HG02840 (cell line): ENCODE measurements around the gene ACTN3.
A peak's percentile ranks its signal among the peaks of the same experiment; 100 is the strongest.
"Not testable (repeated sequence)": the region's sequence is repeated elsewhere in the genome, so short reads cannot be mapped to it uniquely, and the experiment has no call there.

Experiments
- ATAC-seq: cut with Tn5 transposase; IDR thresholded peaks from one replicate; pipeline ENCODE4 v1.9.1; 2021; ENCODE audit warnings: mild to moderate bottlenecking, moderate library complexity, moderate number of reproducible peaks; ENCODE audit not compliant: unreplicated experiment, low FRiP score

ACTN3 gene

DNA sequence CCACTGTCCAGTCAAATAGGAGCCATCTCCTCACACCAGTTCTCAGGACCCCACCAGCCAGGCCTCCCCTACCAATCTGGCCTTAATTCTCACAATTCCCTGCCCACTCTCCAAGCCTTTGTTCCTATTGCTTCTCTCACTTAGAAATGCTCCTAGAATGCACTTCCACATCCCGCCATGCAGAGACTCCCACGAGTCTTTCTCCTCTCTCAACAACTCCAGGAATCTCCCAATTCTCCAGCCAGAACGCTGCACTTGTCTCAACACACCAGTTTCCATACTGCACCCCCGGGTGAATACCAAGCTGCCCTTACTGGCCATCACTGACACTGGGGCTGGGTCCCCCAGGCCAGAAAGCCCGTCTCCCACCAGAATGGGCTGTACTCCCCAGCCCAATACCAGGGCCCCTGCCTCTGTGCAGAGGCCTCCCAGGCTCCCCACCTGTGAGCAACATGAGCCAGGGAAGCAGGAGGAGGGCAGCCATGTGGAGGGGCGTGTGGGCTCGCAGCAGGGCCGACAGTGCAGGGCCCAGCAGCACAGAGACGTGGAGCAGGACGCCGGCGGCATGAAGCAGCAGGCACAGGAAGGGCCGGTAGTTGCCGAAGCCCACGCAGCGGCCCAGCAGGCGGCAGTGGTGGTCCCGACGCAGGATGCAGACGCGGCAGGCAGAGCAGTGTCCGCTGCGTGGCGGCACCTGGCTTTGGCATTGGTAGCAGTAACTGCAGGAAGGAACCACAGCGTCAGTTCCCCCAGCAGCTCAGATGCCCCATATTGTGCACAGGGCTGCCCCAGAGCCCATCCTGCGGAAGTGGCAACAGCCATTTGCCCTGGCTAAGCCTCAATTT, 3.2 kb upstream of the ACTN3 start:
- ATAC-seq = no peak

DNA sequence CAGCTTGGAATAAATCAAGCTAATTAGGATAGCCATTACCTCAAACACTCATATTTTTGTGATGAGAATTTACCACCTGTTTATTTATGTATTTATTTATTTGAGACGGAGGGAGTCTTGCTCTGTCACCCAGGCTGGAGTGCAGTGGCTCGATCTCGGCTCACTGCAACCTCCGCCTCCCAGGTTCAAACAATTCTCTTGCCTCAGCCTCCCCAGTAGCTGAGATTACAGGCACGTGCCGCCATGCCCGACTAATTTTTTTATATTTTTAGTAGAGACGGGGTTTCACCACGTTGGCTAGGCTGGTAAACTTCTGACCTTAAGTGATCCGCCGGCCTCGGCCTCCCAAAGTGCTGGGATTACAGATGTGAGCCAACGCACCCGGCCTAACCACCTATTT, 1.8 kb upstream of the ACTN3 start:
- not testable (repeated sequence) for ATAC-seq

DNA sequence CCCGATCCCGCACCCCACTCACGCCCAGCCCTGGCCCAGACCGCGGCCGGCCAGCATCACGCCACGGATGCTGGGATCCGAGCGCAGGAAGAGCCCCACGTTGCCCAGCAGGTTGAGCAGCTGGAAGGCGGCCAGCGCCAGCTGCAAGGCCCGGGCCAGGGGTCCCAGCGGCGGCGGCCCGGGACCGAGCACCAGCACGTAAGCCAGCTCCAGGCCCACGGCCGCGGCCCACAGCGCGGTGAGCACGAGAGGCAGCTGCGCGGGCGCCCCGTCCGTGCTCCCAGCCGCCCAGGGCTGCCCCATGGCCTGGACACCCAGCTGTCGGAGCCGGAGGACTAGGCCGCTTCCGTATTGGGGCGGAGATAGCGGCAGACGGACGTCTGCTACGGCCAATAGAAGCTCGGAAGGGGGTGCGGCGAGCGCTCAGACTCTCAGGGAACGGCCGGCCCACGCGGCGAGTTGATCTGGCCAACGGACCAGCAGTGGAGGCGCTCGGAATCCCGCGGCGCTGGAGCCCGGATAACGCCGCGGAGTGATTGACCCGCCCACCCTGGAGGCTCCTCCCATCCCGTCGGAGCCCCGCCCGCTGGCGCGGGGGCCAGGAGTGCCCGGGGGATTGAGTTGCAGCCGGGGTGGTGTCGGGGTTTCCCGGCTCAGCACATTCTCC, 869 bp upstream of the ACTN3 start, which contains the start of gene ZDHHC24:
TSS of gene ZDHHC24 (minus strand) at position 348 of the 667 bp plus-strand sequence. CDS start at position 303, 45 bp downstream.
- peak; percentile 80 for ATAC-seq

DNA sequence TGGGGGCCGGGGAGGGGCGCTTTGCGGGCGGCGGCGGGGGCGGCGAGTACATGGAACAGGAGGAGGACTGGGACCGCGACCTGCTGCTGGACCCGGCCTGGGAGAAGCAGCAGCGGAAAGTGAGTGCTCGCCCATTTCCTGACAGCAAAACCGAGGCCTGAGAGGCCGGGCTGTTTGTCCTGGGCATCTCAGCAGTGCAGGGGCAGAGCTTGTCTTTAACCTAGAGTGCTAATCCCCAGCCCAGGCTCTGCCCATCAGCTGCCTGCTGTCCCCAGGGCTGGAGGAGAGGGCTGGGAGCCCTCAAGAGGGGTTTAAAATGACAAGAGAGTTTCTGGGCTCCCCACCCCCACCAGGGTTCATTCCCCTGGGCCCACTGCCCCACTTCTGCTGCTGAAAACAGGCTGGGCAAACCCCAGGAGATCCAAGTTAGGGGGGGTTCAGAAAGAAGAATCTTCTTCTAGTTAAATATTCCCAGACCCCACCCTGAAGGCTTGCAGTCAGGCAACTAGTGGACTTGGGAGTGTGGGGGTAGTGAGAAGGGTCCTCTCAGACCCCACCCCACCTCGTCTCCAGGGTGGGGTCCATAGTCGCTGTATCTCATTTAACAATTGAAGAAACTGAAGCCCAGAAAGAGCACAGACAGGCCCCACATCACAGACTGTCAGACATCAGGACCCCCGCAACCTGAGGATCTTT, 411 bp downstream of the ACTN3 start:
- no peak for ATAC-seq

DNA sequence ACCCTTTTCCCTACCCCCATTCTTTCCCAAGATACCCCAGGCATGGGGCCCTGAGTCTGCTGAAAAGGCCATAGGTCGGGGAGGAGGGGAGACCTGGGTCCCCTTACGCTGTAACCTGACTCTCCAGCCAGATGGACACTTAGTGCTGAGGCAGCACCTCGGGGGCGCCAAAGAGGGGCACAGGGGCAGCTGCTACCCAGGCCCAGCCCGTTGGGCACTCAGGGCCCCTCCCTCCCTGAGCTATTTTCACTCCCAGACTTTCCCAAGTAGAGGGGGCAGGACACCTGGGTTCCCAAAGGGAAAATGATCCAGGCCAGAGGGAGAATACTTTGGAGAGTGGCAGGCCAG, 933 bp downstream of the ACTN3 start:
- no peak for ATAC-seq

DNA sequence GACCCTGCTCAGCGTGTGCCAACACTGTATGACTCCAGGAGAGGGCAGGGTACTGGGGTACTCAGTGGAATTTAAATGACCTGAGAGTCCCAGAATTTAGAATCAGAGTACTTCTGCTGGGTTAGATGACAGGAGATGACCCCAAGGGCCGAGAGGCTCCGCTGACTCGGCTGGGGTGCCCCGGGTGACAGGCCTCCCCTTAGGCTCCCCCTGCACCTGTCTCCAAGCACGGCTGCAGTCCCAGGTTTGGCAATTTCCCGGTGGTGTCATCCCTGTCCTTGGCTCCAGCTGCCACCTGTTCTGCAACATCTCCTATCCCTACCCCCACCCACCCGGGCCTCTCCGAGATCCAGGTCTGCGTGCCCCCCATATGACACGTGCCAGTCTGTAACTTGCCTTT, 1.3 kb downstream of the ACTN3 start:
- ATAC-seq = no peak

DNA sequence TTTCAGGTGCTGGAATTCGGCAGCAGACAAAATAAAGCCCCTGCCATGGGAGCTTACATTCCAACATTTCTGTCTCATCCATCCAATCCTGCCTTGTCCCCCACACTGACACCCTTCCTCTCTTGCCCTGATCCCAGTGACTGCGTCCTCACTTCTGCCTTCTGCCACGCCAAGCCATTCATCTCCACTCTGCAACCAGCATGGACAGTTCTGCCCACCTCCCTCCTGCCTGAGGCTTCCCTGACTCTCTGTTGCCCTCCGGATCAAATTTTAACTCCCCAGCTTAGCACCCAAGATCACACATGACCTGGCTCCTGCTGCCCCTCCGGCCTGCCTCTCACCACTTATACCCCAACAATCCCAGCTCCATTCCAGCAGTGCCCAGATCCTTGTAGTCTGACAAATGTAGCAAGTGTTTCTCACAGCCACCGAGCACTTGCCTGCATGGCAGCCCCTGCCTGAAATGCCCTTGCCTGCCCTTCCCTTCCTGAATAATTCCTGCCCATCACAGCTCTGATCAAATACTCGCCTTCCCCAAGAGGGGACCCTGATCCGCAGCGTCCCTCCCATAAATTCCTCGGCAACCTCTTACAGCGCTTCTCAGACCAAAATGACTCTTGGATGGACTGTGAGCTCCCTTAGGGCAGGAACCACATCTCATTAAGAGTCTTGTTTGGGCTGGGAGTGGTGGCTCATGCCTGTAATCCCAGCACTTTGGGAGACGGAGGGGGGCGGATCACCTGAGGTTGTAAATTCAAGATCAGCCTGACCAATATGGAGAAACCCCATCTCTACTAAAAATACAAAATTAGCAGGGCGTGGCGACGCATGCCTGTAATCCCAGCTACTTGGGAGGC, 2.3 kb downstream of the ACTN3 start:
- ATAC-seq = no peak

DNA sequence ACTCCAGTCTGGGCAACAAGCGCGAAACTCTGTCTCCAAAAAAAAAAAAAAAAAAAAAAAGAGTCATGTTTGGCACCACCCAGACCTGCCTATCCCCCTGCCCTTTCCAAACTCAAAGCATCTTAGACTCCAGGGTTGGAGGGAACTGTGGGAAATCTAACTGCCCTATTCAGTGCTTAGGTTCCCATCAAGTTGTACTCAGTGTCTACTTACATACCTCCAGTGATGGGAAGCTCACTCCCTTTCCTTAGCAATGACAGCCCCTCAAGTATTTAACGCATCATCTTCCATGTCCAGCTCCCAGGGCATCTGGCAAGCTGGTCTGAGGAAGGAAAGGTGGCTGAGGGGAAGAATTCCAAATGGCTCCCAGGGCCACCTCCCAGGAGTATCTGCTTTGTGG, 3.0 kb downstream of the ACTN3 start:
- no peak for ATAC-seq

DNA sequence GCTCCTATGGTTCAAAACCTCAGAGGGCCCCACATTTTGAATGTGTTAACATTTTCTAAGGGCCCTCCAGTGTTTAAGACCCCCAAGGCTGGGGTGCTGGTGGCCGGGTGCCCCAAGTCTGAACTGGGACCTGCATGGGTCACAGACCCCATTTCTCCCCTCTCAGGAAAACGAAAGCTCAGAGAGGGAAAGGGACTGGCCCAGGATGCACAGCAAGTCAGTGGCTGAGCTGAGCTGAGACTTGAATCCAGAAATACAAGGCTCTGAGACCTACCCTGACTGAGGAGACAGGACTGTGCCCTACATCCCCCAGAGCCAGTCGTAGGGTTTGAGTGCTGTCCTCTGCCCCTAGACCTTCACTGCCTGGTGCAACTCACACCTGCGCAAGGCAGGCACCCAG, 4.2 kb downstream of the ACTN3 start:
- ATAC-seq = no peak

DNA sequence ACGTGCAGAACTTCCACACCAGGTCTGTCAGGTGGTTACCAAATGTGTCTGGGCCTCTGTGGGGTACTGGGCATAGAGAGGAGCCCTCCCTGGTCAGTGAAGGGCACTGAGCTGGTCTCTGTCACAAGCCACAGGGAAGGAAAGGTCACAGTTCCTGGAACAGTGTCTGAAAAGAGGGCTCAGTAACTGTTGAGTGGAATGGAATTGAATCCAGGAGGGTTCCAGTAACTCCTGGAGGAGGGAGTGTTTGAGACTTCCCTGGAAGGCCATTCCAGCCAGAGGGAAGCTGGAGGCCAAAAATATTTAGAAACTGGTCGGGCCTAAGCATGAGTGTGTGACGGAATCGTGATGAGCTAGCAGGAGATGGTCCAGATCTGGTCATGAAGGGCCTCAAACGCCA, 7.9 kb downstream of the ACTN3 start:
- no peak for ATAC-seq

DNA sequence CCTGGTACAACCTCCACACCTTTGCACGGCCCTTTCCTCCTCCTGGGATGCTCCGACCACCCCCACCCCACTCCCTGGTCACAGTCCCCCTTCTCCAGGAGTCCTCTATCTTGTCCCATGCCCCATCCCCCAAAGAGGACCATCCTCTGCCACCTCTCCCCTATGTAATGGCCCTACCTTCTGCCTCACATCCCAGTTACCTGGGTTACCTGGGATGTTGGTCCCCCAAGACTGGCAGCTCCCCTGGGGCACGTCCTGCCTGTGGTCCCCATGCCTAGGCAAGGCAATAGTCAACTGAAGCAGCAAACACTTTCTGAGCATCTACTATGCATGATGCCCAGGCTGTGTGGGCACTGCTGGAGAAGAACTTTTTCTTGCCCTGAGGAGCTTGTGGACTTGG, 8.7 kb downstream of the ACTN3 start:
- ATAC-seq = no peak

DNA sequence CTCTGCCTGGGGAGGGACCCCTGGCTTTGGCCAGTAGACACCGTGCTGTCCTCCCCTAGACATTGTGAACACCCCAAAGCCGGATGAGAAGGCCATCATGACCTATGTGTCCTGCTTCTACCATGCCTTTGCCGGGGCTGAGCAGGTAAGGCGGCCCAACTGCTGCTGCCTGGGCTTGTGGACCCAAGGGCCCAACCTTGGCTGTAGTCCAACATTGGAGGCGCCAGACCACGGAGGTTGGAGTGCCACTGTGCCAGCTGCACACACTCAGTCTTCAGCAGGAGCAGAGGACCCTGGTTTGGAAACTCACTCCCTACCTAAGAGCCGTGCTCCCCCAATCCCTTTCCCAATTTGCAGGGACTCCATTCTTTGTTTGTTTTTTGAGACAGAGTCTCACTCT, 9.4 kb downstream of the ACTN3 start:
- ATAC-seq = no peak

DNA sequence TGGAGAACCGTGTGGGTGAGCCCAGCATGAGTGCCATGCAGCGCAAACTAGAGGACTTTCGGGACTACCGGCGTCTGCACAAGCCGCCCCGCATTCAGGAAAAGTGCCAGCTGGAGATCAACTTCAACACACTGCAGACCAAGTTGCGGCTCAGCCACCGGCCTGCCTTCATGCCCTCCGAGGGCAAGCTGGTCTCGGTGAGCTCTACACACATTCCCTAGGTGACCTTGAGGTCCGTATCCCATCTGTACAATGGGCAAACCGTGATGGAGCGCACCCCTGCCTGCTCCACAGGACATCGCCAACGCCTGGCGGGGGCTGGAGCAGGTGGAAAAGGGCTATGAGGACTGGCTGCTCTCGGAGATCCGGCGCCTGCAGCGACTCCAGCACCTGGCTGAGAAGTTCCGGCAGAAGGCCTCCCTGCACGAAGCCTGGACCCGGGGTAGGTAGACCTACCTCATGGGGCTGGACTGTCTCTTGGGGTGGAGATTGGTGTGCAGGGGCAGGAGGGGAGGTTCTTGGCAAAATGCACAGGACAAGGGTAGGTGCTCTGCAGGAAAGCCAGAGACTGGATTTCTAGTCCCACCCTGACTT, 11.1 kb downstream of the ACTN3 start:
- no peak for ATAC-seq

DNA sequence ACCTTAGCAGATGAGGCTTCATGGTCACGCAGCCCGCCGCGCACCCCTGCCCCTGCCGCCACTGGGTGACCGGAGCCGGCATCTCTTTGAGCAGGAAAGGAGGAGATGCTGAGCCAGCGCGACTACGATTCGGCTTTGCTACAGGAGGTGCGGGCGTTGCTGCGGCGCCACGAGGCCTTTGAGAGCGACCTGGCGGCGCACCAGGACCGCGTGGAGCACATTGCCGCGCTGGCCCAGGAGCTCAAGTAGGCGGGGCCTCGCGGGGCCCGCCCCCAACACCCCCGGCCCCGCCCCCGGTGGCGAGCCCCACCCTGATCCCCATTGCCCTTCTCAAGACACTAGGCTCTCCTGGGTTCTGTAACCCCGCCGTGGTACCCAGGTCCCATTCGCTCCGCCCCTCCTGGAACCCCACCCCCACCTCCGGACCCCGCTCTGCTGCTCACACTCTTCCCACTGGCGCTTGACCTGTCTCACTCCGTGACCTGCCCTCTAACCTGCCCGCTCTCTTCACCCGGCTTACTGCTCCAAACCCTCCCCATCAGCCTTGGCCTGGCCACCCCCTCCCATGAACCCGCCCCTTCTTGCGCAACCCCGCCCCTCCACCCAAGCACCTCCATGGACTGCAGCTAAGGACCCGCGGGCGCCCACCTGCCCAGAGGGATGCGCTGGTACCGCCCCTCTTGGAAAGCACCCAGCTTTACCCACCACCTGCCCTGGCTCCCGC, 12.6 kb downstream of the ACTN3 start:
- ATAC-seq = no peak

DNA sequence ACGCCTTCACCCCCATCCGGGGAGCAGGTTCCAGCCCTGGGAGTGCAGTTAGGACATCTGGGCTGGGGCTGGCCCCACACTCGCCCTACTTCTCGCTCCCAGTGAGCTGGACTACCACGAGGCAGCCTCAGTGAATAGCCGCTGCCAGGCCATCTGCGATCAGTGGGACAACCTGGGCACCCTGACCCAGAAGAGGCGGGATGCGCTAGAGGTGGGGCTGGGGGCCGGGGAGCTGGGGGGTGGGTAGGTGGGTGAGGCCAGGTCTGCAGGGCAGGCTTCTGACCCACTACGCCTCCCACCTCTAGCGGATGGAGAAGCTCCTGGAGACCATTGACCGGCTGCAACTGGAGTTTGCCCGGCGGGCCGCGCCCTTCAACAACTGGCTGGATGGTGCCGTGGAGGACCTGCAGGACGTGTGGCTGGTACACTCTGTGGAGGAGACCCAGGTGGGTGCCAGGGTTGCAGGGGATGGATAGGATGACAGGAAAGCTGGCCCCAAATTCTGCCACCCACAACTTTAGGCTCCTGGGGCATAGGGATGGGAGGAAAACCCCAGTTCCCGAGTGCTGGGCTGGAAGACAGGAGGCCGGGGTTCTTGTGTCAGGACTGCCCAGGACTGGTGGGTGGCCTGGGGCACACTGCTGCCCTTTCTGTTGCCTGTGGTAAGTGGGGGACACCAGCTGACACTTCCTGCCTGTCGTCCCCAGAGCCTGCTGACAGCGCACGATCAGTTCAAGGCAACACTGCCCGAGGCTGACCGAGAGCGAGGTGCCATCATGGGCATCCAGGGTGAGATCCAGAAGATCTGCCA, 13.4 kb downstream of the ACTN3 start:
- ATAC-seq = no peak

DNA sequence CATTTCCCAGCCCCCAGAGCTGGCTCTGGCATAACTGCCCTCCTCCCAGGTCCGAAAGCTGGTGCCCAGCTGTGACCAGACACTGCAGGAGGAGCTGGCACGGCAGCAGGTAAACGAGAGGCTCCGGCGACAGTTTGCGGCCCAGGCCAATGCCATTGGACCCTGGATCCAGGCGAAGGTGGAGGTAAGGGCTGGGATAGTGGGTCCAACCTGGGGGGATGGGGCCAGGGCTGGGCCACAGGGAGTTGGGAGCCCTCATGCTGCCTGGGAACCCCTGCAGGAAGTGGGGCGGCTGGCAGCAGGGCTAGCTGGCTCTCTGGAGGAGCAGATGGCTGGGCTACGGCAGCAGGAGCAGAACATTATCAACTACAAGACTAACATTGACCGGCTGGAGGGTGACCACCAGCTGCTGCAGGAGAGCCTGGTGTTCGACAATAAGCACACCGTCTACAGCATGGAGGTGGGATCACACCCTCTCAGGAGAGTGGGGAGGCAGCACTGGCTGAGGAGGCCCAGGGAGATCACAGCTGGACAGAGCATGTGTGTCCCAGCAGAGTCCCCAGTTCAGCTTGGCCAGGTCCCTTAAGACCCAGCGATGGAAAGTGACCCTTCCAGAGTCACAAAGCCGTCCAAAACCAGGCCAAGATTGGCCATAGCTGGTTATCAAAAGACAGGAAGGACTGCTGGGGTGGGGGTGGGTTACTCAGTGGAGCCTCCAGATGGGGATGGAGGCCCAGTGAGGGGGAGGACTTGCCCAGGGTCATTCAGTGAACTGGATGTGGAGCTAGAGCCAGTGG, 14.7 kb downstream of the ACTN3 start:
- ATAC-seq = no peak

DNA sequence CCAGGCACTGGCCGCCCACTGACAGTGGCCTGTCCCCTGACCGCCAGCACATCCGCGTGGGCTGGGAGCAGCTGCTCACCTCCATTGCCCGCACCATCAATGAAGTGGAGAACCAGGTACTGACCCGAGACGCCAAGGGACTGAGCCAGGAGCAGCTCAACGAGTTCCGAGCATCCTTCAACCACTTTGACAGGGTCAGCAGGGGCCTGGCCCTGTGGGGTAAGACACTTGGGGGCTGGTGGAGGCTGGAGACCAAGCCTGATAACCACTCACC, 15.2 kb downstream of the ACTN3 start:
- no peak for ATAC-seq

DNA sequence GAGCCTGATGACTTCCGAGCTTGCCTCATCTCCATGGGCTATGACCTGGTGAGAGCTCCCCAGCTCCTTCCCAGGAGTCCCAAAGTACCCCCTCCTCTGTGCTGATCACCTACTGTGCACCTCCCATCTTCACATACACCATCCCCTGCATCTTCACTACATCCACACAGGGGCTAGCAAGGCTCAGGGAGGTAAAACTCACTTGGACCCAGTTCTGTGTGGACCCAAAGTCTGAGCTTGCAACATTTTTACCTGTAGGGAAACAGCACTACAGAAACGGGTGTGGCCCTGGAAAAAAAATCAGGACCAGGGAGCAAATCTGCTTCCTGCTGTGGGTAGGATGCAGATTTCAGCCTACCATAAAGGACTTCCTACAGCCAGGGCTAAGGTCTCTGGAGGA, 15.6 kb downstream of the ACTN3 start:
- ATAC-seq = no peak
